IPS-20b (cell line): ENCODE measurements around the gene VGLL4.

Experiments used
- H3K27ac ChIP-seq: one replicate; pipeline ENCODE4 v1.5.1; 2013; ENCODE audit warnings: low read length
- H3K27me3 ChIP-seq: 2 replicates; pipeline ENCODE4 v1.6.1; 2013; ENCODE audit warnings: mild to moderate bottlenecking, low read length, inconsistent platforms; ENCODE audit not compliant: insufficient read depth
- H3K36me3 ChIP-seq: 2 replicates; pipeline ENCODE4 v1.6.1; 2013; ENCODE audit warnings: low read depth, mild to moderate bottlenecking, inconsistent platforms, low read length, moderate library complexity; ENCODE audit not compliant: insufficient read depth
- H3K4me1 ChIP-seq: 2 replicates; pipeline ENCODE4 v1.6.1; 2013; ENCODE audit warnings: mild to moderate bottlenecking, control low read depth, inconsistent platforms, low read length, moderate library complexity; ENCODE audit not compliant: insufficient read depth
- H3K4me3 ChIP-seq: 2 replicates; pipeline ENCODE4 v1.5.1; 2013; ENCODE audit warnings: mild to moderate bottlenecking, low read length, inconsistent platforms
- H3K9ac ChIP-seq: 2 replicates; pipeline ENCODE4 v1.6.1; 2013; ENCODE audit warnings: low read depth, mild to moderate bottlenecking, inconsistent platforms, low read length, moderate library complexity
- H3K9me3 ChIP-seq: 2 replicates; pipeline ENCODE4 v1.6.1; 2013; ENCODE audit warnings: mild to moderate bottlenecking, low read depth, low read length, inconsistent platforms; ENCODE audit not compliant: insufficient read depth

VGLL4 gene

GRCh38 chr3:11508346-11509172, 135.2 kb downstream of the VGLL4 start:
- Histone ChIP-seq H3K9ac (no peak overlapping the region; the same call in 1 of the 2 replicates), H3K4me3 (no peak overlapping the region), H3K36me3 (no peaks in the 10 kb centered on the region), H3K9me3 (no peaks in the 10 kb centered on the region), H3K27me3 (no peaks in the 10 kb centered on the region), H3K27ac (no peak overlapping the region), H3K4me1 (peaks cover 19% of the 10 kb centered on the region)

- Histone ChIP-seq H3K36me3 (no peaks in the 10 kb centered on the region), H3K4me3 (no peak overlapping the region), H3K9me3 (no peaks in the 10 kb centered on the region), H3K27ac (no peak overlapping the region), H3K4me1 (peaks cover 19% of the 10 kb centered on the region), H3K9ac (no peak overlapping the region), H3K27me3 (no peaks in the 10 kb centered on the region)
Observed at GRCh38 chr3:11507719-11508118, 136.0 kb downstream of the VGLL4 start.
